Pulmonary artery endothelial cell (primary cell): ENCODE results near the gene PGLYRP2. TPM values are rescaled to one million over a fixed set of nuclear protein-coding genes. Genes with fewer than 3 reads are reported as not detected.
"Not testable (repeated sequence)": the region's sequence is repeated elsewhere in the genome, so short reads cannot be mapped to it uniquely, and the experiment has no call there.

Experiments used
- DNase-seq: peaks from one replicate; pipeline ENCODE4 v3.0.0-alpha.2; 2011; ENCODE audit warnings: low read depth, low spot score
- total RNA-seq: library from RNA; depleted of rRNA; stranded (reverse); fragments of >200 nt; gene quantifications from 2 replicates; pipeline ENCODE4 v1.2.3, GENCODE V29; 2014

Gene PGLYRP2
- total RNA-seq, 1 donor from 2014 or later: not detected

- no peak for DNase-seq
Observed at GRCh38 chr19:15487038-15487437, 7.7 kb upstream of the PGLYRP2 start.

- DNase-seq: not testable (repeated sequence)
Observed at GRCh38 chr19:15485768-15486167, 6.5 kb upstream of the PGLYRP2 start.

DNA sequence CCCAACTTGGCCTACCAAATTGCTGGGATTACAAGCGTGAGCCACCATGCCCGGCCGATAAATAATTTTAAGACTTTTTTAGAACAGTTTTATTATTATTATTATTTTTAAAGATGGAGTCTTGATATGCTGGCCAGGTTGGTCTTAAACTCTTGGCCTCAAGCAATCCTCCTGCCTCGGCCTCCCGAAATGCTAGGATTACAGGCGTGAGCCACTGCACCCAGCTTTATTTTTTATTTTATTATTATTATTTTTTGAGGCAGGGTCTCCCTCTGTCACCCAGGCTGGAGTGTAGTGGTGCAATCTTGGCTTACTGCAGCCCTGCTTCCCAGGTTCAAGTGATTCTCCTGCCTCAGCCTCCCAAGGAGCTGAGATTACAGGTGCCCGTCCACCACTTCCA lies 1.7 kb upstream of the PGLYRP2 start:
- not testable (repeated sequence) for DNase-seq

- no peak for DNase-seq
Observed at GRCh38 chr19:15476325-15476724, 3.0 kb downstream of the PGLYRP2 start.

DNA sequence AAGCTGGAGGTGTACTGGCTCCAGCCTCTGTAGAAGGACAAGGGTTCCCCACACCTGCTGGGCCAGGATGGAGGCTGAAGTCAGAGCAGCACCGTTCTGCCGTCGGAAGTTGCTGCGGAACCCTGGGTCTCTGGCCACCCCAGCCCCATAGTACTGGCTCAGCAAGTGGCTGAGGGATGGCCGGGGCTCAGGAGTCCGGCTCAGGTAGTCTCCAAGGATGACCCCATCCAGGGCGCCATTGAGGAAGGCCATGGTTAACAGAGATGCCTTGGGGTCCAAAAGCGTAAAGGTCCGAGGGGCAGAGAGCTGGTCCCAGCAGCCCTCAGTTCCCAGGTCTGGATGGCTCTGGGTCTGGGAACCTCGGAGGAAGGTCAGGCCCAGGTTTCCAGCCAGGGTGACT lies 3.7 kb downstream of the PGLYRP2 start:
- DNase-seq: no peak

DNA sequence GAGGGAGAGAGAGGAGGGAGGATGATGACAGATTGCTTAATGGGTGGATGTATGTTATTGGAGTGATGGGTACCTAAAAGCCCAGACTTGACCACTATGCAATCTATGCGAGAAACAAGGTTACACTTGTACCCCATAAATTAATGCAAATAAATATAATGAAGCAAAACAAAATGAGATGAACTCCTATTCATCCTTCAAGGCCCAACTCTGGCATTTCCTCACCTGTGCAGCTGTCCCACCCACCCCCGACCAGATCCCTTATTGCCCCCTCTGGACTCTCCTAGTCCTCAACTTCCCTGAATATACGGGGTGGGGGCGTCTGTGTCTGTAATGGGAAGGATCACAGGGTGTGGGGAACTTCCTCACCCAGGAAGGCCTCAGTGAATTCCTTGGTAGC lies 4.1 kb downstream of the PGLYRP2 start:
- no peak for DNase-seq

GRCh38 chr19:15473821-15474220 lies 5.5 kb downstream of the PGLYRP2 start:
- not testable (repeated sequence) for DNase-seq

DNA sequence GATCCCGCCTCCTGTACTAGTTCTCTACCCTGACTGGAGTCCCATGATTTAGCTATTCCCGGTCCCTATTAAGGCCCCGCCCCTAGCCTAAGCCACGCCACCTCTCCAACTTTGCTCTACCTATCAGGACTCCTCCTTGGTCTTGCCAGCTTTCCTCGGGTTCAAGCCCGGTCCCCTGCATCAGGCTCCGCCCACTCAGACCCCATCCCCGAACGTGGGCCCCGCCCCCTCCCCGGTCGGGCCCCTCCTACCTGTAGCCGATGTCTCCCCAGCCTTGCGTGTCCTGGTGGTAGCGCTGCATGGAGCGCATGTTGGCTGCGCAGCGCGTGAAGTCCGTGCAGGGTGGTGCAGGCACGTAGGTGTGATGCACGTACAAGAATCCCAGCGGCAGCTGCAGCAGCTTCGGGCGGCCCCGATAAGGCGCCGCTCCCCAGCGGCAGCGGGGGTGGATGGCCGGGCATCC lies 7.6 kb downstream of the PGLYRP2 start:
- no peak for DNase-seq

- no peak for DNase-seq
Observed at GRCh38 chr19:15469513-15470297, 9.6 kb downstream of the PGLYRP2 start.

DNA sequence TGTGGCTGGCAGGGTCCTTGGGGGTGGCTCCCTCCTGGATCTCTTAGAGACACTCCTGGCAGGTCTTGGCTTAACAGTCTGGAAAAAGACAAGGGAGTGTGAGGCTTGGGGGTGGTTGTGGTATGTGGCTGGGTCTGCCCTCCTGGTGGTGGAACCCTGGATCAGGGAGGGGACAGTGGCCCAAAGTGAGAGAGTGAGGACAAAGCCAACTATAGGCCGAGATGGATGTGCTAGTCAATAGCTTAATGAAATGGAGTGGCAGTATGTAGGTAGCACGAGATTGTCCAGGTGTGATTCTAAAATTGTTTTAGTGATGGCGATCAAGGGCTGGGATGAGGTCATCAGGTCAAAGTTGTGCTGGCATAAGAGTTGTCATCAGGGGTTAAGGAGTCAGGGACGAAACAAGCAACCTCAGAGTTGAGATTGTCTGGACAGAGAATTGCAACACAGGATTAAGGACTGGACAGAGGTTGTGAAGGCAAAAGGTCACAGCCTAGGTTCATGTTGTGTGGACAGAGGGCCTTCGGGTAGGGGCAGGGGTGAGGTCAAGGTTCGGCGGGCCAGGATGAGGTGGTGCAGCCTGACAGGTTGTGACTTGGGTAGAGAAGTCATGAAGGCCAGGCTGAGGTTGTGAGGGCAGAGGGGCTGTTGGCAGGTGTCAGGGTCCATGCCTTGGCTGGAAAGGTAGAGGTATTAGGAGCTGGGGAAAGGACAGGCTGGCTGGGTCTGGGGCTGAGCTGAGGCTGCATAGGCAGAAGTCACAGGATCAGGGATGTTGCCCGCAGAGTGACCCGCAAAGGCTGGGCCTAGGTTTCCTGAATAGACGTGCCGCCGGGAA lies 10.4 kb downstream of the PGLYRP2 start:
- no peak for DNase-seq

DNA sequence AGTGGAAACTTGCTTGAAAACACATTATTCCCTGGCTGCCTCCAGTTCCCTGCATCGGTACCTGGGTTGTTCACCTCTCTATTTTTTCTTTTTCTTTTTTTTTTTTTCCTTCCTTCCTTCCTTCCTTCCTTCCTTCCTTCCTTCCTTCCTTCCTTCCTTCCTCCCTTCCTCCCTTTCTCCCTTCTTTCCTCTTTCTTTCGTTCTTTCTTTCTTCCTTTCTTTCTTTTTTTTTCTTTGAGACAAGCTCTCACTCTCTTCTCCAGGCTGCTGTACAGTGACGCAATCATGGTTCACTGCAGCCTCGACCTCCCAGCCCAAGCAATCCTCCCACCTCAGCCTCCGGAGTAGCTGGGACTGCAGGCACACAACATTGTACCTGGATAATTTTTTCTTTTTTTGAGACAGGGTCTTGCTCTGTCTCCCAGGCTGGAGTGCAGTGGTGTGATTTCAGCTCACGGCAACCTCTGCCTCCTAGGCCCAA lies 11.5 kb downstream of the PGLYRP2 start:
- no peak for DNase-seq

DNA sequence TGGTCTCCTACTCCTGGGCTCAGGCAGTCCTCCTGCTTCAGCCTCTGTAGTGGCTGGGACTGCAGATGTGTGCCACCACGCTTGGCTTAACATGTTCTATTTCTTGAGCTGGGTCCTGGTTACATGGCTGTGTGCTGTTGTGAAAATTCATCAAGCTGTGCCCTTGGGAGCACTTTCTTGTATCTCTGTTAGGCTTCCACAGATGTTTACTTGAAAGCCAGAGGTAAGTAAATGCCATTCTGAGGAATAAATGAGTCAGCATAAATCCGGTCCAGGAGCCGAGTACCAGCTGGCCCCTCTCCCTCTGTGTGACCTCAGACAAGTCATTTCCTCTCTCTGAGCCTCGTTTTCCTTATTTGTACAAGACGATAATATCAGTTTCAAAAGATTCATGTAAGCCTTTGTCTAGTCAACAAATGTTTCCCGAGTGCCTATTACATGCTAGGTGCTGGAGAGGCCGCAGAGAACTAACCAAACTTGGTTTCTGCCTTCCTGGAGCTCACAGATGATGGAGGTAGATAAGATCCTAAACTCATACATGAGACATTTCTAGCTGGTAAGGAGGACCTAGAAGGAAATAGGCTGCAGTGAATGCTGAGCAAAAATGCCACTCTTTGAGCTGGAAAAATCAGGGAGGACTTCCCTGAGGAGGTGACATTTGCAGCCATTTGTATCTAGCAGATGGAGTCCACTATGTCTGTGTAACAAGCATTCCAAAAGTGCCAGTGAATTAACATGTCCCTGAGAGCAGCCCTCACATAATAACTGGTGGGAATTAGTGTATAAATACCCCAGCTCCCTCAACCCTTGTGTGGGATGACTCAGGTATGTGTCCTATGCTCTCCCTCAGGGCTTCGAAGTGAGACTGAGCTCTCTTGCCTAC lies 12.2 kb downstream of the PGLYRP2 start:
- peak; percentile 92 for DNase-seq

DNA sequence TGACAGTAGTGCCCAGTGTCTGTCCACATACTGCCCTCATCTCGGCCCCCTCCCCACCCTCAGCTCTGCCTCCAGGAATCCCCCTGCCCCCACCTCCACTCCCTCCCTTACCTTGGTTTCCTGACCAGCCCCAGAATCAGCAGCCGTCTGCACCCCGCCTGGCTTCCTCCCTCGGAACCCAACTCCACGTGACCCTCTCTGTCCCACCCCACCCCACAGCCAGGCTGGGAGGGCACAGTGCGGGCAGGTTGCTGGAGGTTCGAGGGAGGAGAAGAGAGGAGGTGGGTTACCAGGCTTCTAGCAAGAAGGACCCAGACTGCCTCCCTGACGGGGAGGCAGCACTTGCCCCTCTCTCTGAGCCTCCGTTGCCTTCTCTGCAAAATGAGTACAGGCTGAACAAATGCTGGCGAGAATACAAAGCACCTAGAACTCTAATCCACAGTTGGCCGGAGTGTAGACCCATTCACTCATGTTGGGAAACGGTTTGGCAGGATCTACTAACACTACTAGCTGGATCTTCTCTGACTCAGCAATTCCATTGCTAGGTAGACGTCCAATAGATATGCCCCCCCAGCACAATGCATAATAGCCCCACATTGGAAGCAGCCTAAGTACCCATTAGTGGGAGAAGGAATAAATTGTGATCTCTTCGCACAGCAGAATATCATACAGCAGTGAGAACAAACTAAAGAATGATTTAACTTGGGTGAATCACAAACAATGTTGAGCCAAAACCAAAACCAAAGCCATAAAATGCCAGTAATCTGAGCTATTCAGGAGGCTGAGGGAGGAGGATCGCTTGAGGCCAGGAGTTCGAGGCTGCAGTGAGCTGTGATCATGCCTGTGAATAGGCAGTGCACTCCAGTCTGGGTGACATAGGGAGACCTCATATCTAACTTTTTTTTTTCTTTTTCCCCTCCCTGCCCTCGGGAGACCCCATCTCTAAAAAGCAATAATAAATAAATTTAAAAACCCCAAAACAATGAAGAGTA lies 14.6 kb downstream of the PGLYRP2 start, which contains the start of gene RASAL3:
Gene RASAL3 (minus strand): TSS at position 151 of the 992 bp plus-strand sequence. CDS start 186 bp downstream, outside the sequence.
- no peak for DNase-seq

DNA sequence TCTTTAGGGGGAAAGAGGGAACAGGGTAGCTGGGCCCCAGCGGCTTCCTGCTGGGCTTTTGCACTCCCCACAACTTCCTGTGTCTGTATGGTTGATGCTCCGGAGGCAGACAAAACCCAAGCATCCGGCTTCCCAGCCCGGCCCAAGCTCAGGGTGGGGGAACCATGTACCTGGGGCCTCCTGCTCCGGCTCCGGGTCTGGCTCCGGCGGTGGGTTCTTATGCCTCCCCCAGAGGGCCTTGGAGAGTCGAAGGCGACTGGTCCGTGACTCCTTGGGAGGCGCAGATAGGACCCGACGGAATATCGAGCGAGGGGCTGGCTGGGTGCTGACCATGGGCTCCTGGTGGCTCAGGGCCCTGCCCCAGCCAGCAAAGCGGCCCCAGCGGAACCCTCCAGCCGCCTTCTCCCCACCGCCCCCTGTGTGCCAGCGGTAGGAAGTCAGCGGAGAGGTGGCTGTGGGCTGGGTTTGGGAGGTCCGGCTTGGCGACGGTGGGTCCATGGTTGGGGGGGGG lies 15.4 kb downstream of the PGLYRP2 start:
- DNase-seq: no peak

GRCh38 chr19:15461694-15462093 lies 17.6 kb downstream of the PGLYRP2 start:
- no peak for DNase-seq

GRCh38 chr19:15457701-15458484 lies 21.4 kb downstream of the PGLYRP2 start:
- no peak for DNase-seq

- DNase-seq: no peak
Observed at GRCh38 chr19:15456871-15457700, 22.2 kb downstream of the PGLYRP2 start.

DNA sequence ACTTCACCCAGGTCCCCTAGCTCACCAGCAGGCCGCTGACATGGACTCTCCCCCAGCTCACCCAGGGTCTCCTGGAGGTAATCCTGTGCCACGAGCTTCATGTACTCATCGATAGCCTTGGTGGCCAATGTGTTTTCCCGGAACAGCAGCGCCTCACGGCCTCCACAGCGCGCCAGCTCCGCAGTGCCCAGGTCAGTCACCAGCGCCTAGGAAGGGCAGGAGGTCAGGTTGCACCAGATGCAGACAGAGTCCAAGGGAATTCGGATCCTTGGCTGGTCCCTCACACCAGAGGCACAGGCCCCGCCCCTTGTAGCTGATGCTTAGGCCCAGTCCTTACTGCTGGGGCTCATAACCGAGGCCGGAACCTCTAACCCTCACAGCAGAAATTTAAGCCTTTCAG lies 22.9 kb downstream of the PGLYRP2 start:
- no peak for DNase-seq
